CD4-positive, alpha-beta T cell treated with Interleukin-1 beta for 1 hour (primary cell): ENCODE data around the gene STAG1.
"Not testable (repeated sequence)": the region's sequence is repeated elsewhere in the genome, so short reads cannot be mapped to it uniquely, and the experiment has no call there.

Experiments used
- DNase-seq, 2 donors: peaks; one replicate each; pipeline ENCODE4 v3.0.0-alpha.2; 2020 to 2022

The STAG1 gene

DNA sequence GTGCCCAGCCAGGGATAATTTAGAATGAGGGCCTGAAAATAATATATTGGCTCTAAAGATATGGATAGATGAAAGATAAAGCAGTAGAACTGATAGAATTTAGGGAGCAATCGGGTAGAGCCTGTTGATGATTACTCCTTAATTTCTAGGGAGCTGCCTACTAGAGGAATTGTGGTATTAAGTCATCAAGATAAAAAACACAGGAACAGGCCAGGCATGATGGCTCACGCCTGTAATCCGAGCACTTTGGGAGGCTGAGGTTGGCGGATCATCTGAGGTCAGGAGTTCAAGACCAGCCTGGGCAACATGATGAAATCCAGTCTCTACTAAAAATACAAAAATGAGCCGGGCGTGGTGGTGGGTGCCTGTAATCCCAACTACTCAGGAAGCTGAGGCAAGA, 371.6 kb downstream of the STAG1 start:
- DNase-seq: no peak

- no peak for DNase-seq
These were observed 374.2 kb downstream of the STAG1 start for GRCh38 chr3:136378011-136378410.

DNA sequence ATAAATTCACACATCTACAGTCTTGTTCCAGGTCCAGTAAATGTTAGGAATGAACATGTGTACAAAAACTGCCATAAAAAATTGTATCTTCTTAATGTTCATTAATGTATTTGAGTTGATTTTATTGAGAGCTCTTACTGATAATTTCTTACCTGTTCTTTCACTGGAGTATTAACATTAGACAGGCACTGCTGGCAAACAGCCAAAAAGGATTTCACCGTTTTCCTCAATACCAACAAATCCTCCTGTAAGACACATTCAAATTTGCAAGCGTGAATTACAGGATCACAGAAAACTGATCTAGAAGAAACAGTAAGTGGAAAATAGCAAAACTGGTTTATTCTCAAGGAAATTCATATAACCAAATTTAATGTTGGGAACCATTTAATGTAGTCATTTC, 374.7 kb downstream of the STAG1 start:
- DNase-seq: no peak

DNA sequence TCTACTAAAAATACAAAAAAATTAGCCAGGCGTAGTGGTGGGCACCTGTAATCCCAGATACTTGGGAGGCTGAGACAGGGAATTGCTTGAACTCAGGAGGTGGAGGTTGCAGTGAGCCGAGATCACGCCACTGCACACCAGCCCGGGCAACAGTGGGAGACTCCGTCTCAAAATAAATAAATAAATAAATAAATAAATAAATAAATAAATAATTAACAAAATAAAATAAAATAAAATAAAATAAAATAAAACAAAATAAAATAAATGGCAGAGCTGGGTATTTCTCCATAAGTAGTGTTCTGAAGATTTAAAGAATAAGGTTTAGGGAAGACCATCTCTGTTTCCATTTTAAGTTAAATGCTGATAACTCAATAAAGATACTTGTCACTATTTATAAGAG, 376.4 kb downstream of the STAG1 start:
- not testable (repeated sequence) for DNase-seq

DNA sequence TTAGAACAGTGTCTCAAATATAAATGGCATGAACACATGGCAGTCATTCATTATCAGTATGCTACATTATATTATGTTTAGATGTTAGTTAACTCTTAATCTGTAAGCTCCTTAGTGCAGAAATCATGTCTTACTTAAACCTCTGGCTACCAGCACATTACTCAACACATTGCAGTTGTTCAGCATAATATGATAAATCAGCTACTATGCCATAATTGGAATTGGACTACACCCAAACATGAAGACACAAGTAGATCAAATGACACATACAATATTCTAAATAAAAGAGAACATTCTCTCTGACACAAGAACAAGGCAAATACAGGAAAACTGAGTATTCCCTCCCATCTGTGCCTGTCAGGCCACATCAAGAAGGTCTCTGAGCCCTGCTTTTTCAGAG, 385.9 kb downstream of the STAG1 start:
- DNase-seq: no peak

DNA sequence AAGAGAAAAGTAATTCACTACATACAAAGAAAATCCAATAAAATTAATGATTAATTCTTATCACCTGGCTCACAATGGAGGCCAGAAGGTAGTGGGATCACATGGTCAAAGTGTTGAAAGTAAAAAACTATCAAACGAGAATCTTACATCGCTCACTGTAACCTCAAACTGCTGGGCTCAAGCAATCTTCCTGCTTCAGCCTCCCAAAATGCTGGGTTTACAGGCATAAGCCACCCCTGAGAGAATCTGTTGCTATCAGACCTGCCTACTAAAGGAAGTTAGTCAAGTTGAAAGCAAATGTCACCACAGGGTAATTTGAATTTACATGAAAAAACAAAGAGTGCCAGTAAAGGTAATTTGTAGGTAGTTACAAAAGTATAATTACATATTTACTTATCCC, 398.7 kb downstream of the STAG1 start:
- DNase-seq: no peak

- no peak for DNase-seq
These were observed 400.3 kb downstream of the STAG1 start for GRCh38 chr3:136351905-136352304.

GRCh38 chr3:136351351-136351750, 400.8 kb downstream of the STAG1 start:
- no peak for DNase-seq

- DNase-seq: no peak
These were observed 401.6 kb downstream of the STAG1 start for GRCh38 chr3:136350557-136350956.

GRCh38 chr3:136350132-136350531, 402.0 kb downstream of the STAG1 start:
- no peak for DNase-seq

DNA sequence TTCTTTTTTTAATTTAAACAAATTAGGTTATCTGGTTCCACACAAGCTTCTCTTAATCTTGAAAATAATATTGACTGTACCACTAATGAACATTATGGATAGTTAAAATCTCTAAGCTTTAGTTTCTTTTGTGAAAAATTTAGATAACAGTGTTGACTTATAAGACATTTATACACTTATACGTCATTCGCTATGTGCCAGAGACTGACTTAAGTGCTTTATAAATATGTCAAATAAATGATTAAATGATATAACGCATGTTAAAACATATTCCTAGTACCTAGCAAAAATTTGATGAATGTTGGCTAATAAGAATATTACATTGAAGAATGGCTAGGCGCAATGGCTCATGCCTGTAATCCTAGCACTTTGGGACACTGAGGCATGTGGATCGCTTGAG, 405.7 kb downstream of the STAG1 start:
- DNase-seq: no peak

DNA sequence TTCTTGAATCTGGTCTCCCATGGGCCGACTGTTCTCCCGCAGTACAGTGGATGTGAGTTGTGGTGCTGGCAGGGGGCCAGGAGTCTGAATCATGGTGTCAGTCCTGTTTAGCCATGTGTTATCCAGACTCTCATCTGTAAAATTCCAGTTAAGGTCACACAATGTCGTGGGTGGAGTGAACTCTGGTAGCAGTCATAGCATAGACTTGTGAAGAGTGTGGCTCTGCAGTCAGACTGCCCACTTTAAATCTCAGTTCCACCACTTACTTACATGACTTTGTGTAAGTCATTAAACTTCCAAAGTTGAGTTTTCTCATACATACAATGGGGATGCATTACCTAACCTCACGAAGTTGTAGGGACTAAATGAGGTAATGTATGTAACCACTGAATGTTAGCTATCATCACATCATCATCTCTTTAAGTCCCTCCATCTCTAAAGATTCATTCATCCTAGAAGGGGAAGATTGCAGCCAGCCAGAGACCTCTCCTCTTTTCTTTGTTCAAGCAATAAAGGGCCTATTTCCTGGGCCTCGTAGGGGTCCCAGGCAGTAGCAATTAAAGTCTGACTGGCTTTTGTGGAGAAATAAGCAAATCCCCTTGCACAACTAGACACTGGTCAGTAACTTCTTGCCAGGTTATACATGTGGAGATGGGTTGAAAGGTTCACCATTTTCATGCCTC, 408.2 kb downstream of the STAG1 start:
- DNase-seq: no peak

DNA sequence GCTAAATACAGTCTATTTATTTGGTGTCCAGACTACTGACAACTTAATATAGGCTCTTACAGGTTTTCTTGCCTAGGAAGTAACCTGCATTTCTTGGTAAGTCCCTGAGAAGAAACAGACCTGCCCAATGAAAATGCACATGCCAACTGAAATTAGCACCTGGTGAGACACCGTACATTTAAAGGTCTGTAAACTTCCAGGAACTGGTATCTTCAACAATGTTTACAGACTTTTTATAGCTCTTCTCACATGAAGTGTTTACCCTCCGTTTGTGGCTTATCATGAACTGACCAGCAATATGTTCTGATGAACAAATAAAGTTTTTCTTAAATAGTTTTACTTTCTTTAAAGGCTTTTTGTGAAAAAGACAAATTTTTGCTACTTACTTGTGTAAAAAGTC, 408.7 kb downstream of the STAG1 start:
- DNase-seq: no peak

DNA sequence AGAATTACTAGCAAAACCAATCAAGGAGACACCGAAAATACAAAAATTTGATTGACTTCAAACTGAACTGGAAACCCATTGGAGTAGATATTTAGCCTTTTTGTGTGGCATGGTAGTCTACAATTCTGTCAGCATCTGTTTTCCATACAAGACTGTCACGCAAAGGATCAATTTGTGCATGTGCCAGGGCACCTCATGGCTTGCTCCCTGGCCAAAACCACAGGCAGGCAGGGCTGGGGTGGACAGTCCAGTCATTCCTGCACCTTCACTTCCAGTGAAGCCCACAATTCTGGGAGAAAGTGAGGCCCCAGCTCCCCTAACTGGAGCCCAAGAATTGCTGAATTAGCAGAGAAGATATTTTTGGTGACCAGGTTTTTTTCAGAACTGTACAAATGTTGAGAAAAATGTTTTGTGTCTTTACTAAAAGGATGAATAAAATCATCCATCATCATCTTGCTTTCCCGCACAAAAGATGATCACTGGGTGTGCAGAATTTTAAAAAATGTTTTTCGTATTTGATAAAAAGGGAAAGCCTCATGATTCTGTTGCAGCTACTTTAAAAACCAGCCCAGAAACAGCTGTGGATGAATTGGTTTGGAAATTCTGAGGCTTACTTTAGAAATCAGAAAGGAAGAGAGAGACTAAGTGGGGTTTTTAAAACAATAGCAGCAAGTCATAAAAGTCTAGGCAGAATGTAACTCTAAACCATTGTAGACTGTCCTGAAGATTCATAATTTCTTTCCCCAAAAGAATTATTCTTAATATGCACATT, 415.7 kb downstream of the STAG1 start:
- no peak for DNase-seq

DNA sequence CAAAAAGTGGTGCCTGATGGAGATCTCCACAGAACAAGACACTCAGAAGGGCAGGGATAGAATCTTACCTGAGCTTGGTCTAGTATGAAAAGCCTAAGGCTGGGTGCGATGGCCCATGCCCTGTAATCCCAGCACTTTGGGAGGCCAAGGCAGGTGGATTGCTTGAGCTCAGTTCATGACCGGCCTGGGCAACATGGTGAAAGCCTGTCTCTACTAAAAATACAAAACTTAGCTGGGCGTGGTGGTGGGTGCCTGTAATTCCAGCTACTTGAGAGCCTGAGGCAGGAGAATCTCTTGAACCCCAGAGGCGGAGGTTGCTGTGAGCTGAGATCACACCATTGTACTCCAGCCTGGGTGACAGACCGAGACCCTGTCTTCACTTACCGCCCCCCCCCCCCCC, 417.5 kb downstream of the STAG1 start:
- not testable (repeated sequence) for DNase-seq

DNA sequence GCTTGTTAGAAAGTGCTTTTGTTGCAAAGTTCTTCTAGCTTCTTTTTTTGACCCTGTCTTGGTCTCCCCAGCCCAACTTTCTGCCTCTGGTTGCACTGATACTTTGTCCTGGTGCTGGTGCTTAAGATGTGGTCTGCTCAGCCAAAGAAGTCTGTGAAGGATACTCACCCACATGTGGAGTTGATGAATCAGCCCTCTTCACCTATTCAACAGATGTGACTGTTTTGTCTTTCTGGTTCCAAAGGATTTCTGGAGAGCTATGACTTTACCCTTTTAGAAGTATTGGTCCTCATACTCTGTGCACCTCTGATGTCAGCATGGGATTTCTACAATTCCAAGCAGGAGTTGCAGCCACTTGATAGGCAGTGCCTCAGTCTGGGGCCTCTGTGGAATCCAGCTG, 418.0 kb downstream of the STAG1 start:
- no peak for DNase-seq

DNA sequence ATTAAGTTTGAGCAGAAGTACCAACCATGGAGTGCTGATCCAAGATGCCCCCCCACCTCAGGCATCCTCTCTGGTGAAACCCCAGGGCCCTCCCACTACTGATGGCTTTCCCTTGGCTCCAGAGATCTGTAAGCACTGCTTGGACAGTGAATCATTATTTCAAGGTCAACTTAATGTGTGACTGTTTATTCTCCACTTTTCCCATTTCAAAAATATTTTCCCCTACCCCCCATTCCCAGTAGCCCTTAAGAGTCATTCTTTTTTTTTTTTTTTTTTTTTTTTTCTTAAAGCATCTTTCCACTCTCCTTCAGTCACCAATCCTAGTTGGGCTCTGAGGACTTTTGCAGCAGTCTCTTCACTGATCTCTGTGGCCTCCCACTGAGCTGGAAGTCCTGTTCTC, 419.4 kb downstream of the STAG1 start:
- DNase-seq: no peak

DNA sequence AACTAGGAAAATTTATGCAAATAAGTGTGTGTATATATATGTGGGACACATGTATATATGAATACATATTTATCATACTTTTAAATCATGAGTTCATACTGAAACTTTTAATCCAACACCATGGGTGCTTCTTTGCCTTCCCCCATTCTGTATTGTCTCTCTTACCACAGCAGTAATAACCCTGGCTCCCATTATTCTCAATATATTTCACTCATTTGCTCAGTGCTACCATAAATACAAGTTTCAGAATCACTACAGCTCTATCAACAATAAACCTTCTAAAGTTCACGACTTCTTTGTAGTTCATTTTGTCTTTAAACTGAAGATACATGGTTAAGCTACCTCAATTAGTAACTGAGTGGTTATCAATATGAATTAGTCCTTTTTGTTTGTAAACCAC, 419.9 kb downstream of the STAG1 start:
- DNase-seq: no peak

DNA sequence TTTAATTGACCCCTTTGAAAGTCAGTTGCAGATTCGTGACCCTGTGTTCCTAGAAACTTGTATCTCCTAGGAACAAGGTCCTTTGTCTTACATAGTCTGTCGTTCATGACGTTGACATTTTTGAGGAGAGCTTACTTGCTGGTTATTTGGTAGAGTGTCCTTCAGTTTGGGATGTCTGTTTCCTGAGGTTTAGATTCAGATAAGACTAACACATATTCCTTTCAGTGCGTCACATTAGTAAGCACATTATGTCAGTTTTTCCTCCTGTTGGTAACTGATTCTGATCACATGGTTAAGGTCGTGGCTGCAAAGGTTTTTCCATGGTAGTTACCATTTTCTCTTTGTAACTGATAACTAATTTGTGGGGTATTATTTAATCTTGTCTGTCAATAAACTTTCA, 421.3 kb downstream of the STAG1 start:
- DNase-seq: no peak

DNA sequence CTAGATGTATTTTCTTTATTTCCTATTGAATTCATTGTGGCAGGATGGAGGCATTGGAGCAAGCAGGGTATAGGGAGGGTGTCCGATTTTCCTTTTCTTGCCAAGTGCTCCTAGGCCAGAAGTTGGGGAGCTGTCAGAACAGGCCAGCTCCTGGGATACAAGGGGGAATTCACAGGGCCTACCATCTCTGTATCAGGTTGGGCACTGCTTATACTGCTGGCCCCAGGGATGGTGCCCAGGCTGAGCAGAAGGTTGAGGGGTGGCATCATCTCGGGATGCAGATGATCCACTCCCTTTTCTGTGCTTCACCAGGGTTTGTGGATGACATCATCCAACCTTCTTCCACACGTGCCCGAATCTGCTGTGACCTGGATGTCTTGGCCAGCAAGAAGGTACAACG, 422.6 kb downstream of the STAG1 start:
- DNase-seq: no peak

- DNase-seq: no peak
These were observed 424.5 kb downstream of the STAG1 start for GRCh38 chr3:136327671-136328070.

- no peak for DNase-seq
These were observed 425.9 kb downstream of the STAG1 start for GRCh38 chr3:136326316-136326715.

DNA sequence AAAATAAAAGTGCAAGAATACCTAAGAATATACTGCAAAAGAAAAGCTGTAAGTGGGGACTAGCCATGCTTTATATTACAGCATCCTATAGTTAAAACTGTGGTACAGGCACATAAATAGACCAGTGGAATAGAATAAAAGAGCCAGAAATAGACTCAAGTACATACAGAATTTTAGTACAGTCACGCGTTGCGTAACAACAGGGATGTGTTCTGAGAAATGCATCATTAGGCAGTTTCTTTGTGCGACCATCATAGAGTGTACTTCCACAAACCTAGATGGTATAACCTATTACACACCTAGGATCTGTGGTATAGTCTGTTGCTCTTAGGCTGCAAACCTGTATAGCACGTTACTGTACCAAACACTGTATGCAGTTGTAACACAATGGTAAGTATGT, 440.2 kb downstream of the STAG1 start:
- DNase-seq: no peak

- DNase-seq: no peak
These were observed 440.9 kb downstream of the STAG1 start for GRCh38 chr3:136311261-136311660.

DNA sequence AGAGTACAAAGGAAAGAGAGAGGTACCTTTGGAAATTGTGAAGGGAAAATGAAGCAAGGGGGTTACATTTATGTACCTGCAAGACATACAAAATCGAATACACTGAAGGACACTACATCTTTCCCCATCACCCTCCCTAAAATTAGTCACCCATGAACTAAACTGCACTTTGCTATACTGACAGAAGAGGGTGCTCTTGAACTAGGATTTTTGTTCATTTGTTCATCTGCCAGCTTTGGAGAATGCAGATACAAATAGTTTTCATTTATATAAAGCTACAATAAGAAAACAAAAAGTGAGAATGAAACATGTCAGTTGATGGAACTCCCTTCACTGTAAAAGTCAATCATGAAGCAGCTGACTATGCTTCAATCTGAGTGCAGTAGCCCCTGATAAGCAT, 446.3 kb downstream of the STAG1 start:
- no peak for DNase-seq
